HFFc6 (cell line): ENCODE data around the gene GLYATL3. TPM values are rescaled to one million over a fixed set of nuclear protein-coding genes. Genes with fewer than 3 reads are reported as not detected.

Experiments used
- DNase-seq: peaks from one replicate; pipeline ENCODE4 v3.0.0-alpha.2; 2018
- H3K27ac Mint-ChIP-seq: 2 replicates; pipeline ENCODE4 v1.8.0; 2020; ENCODE audit warnings: mild to moderate bottlenecking, mixed read lengths
- H3K27me3 Mint-ChIP-seq: 2 replicates; pipeline ENCODE4 v1.8.0; 2021; ENCODE audit warnings: mild to moderate bottlenecking, moderate library complexity, mixed read lengths; ENCODE audit not compliant: insufficient read depth
- H3K36me3 Mint-ChIP-seq: 2 replicates; pipeline ENCODE4 v1.8.0; 2021; ENCODE audit warnings: low read depth, mixed read lengths
- H3K4me1 Mint-ChIP-seq: 2 replicates; pipeline ENCODE4 v1.8.0; 2020; ENCODE audit warnings: low read depth, mixed read lengths
- H3K4me3 Mint-ChIP-seq: 2 replicates; pipeline ENCODE4 v1.8.0; 2020; ENCODE audit warnings: mild to moderate bottlenecking, moderate library complexity, mixed read lengths
- H3K9me3 Mint-ChIP-seq: 2 replicates; pipeline ENCODE4 v1.8.0; 2020; ENCODE audit warnings: mild to moderate bottlenecking, mixed read lengths
- total RNA-seq, 6 experiments: library from RNA; stranded (reverse); fragmentation: NEBNext Ultra II Directional; extraction: Animal tissue kit (Norgen Biotek cat#: 25700); gene quantifications; 2 replicates in 1 of 6; 3 replicates in 5 of 6; pipeline ENCODE4 v1.2.3, GENCODE V29; 2021
- TF ChIP-seq, protein P1 (sequence below): fragments of 200-600 bp; sonication (generic); IDR thresholded peaks from 2 replicates; pipeline ENCODE4 v1.5.0; 2021; ENCODE audit warnings: antibody characterized with exemption, mild to moderate bottlenecking

Gene GLYATL3
- total RNA-seq, 6 experiments from 2014 or later = not detected

DNA sequence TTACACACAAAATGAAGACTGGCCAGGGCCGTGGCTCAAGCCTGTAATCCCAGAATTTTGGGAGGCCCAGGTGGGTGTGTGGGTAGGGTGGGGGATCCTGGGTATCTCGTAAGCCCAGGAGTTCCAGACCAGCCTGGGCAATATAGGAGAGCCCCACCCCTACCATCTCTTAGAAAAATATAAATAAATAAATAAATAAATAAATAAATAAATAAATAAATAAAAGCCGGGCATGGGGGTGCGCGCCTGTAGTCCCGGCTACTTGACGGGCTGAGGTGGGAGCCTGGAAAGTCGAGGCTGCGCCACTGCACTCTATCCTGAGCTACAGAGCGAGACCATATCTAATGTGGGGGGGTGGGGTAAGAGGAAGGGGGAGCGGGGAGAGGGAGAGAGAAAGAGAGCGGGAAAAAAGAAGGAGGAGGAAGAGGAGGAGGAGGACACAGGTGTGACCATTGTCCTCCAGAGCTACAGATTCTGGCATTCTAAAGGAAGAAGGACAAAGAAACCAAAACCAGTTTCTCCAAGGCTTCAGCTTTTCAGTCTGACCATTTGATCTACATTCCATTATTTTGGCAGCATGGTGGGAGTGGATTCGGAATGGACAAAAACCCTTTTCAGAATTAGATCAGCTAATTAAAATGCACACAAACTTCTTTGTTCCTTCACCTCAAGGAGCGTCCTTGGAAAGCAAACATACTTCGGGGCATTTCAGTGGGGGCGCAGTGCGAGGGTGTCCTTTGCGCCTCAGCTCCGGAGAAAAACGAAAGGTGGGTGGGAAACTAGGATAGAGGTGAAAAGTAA is 50.2 kb downstream of the GLYATL3 start:
- TF ChIP-seq, protein P1, sequence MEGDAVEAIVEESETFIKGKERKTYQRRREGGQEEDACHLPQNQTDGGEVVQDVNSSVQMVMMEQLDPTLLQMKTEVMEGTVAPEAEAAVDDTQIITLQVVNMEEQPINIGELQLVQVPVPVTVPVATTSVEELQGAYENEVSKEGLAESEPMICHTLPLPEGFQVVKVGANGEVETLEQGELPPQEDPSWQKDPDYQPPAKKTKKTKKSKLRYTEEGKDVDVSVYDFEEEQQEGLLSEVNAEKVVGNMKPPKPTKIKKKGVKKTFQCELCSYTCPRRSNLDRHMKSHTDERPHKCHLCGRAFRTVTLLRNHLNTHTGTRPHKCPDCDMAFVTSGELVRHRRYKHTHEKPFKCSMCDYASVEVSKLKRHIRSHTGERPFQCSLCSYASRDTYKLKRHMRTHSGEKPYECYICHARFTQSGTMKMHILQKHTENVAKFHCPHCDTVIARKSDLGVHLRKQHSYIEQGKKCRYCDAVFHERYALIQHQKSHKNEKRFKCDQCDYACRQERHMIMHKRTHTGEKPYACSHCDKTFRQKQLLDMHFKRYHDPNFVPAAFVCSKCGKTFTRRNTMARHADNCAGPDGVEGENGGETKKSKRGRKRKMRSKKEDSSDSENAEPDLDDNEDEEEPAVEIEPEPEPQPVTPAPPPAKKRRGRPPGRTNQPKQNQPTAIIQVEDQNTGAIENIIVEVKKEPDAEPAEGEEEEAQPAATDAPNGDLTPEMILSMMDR = no peak
- H3K27me3 Mint-ChIP-seq = peaks cover 27% of the 10 kb centered on the region
- H3K4me1 Mint-ChIP-seq = peaks cover 26% of the 10 kb centered on the region
- H3K36me3 Mint-ChIP-seq = no peaks in the 10 kb centered on the region
- no peaks in the 10 kb centered on the region for H3K9me3 Mint-ChIP-seq
- no peak overlapping the region for H3K27ac Mint-ChIP-seq
- H3K4me3 Mint-ChIP-seq = peak overlapping the region; percentile 65
- no peak for DNase-seq

- no peak for DNase-seq
- TF ChIP-seq, protein P1 = no peak
Measured at GRCh38 chr6:49550492-49551077, 50.9 kb downstream of the GLYATL3 start, which contains the start of gene C6orf141. C6orf141 (plus strand) TSS chr6:49550668; CDS start chr6:49550793, 125 bp downstream.

GRCh38 chr6:49551078-49551865 is 51.5 kb downstream of the GLYATL3 start:
- H3K9me3 Mint-ChIP-seq = no peaks in the 10 kb centered on the region
- H3K4me3 Mint-ChIP-seq = peak overlapping the region; percentile 22; the same call in 1 of the 2 replicates
- TF ChIP-seq, protein P1 = no peak
- no peak overlapping the region for H3K27ac Mint-ChIP-seq
- no peak for DNase-seq
- no peaks in the 10 kb centered on the region for H3K36me3 Mint-ChIP-seq
- H3K27me3 Mint-ChIP-seq = peaks cover 25% of the 10 kb centered on the region
- peaks cover 29% of the 10 kb centered on the region for H3K4me1 Mint-ChIP-seq

More at GRCh38 chr6:49550492-49551077, 50.9 kb downstream of the GLYATL3 start, which contains the start of gene C6orf141:
- Mint-ChIP-seq H3K36me3 (no peaks in the 10 kb centered on the region), H3K4me3 (peak within 1 kb of the TSS; percentile 65), H3K4me1 (peaks cover 26% of the 10 kb centered on the region), H3K27me3 (peaks cover 27% of the 10 kb centered on the region), H3K27ac (no peak within 1 kb of the TSS), H3K9me3 (no peaks in the 10 kb centered on the region)

DNA sequence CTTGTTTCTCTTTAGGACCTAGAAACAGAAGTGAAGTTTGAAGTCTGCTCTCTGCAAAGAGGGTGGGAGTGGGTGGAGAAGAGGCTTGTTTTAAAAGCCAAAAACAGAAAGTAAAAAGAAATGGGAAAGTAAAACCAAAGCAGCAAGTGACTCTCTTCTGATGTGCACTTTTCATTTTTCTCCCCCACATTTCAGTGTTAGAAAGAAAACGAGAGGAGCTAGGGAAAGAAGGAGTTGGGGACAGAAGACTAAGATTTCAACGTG is 52.1 kb downstream of the GLYATL3 start:
- Mint-ChIP-seq H3K9me3 (no peaks in the 10 kb centered on the region), H3K4me3 (peak overlapping the region; percentile 22; the same call in 1 of the 2 replicates), H3K4me1 (peaks cover 34% of the 10 kb centered on the region), H3K27me3 (peaks cover 22% of the 10 kb centered on the region), H3K27ac (no peak overlapping the region), H3K36me3 (no peaks in the 10 kb centered on the region)
- TF ChIP-seq, protein P1 = no peak
- no peak for DNase-seq

- H3K4me1 Mint-ChIP-seq = peaks cover 34% of the 10 kb centered on the region
- H3K9me3 Mint-ChIP-seq = no peaks in the 10 kb centered on the region
- TF ChIP-seq, protein P1 = no peak
- H3K4me3 Mint-ChIP-seq = no peak overlapping the region
- H3K27ac Mint-ChIP-seq = no peak overlapping the region
- H3K36me3 Mint-ChIP-seq = no peaks in the 10 kb centered on the region
- peaks cover 20% of the 10 kb centered on the region for H3K27me3 Mint-ChIP-seq
- no peak for DNase-seq
Measured at GRCh38 chr6:49552596-49552995, 52.9 kb downstream of the GLYATL3 start.
